ENCODE results near the gene KLHL21. TPM values are rescaled to one million over a fixed set of nuclear protein-coding genes. Genes with fewer than 3 reads are reported as not detected.
A peak's percentile ranks its signal among the peaks of the same experiment; 100 is the strongest.

Gene KLHL21
- total and polyA plus RNA-seq, 10 of the 15 experiments (the other 5 are each of a cell fraction or from before 2014, with no cell fraction given): 0.76 to 12.2 (median 5.2) TPM

DNA sequence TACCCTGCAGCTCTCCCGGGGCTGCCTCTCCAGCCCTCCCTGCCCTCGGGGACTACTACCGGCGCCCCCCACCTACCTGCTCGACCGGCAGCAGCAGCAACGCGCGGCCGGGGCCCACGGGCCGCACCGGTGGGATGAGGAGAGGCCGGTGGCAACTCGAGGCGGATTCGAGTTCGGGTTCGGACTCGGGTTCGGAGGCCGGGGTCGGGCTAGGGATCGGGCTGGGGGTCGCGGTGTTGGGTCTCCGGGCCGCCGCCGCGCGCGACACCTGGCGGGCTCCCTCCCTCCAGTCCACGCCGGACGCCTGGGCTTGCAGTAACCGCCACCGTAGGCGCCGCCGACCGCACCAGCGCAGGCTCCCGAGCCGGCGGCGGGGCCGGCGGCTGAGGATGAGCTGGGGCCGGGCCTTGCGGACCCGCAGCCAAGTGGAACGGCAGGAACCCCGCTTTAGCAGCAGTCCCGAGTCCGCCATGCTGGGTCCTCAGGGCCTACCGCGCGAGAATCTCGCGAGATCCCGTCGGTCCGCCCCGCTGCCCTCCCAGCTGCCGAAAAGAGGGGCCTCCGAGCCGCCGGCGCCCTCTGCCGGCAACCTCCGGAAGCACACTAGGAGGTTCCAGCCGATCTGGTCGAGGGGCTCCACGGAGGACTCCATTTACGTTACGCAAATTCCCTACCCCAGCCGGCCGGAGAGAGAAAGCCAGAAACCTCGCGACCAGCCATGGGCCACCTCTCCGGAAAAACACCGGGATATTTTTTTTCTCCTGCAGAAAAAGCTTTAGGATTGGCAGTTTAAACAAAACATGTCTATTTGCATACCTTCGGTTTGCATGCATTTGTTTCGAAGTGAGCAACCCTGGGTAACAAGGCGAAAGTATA is 48.4 kb downstream of the KLHL21 start, which contains the start of gene NOL9 (continued):
- TF ChIP-seq HDAC2 (IDR thresholded peaks at IDR 0.05): peak; percentile 38; the same call in 1 of the 2 replicates
- peak; percentile 99 for TF ChIP-seq CBFB (IDR thresholded peaks at IDR 0.05; ENCODE audit: low read depth)
- no peak for TF ChIP-seq NFYB (IDR thresholded peaks at IDR 0.05; ENCODE audit: insufficient read depth, low read depth, low read length)
- TF ChIP-seq, protein P1, sequence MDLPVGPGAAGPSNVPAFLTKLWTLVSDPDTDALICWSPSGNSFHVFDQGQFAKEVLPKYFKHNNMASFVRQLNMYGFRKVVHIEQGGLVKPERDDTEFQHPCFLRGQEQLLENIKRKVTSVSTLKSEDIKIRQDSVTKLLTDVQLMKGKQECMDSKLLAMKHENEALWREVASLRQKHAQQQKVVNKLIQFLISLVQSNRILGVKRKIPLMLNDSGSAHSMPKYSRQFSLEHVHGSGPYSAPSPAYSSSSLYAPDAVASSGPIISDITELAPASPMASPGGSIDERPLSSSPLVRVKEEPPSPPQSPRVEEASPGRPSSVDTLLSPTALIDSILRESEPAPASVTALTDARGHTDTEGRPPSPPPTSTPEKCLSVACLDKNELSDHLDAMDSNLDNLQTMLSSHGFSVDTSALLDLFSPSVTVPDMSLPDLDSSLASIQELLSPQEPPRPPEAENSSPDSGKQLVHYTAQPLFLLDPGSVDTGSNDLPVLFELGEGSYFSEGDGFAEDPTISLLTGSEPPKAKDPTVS (IDR thresholded peaks at IDR 0.05; ENCODE audit: low read depth, low read length): no peak
- TF ChIP-seq, protein P2, sequence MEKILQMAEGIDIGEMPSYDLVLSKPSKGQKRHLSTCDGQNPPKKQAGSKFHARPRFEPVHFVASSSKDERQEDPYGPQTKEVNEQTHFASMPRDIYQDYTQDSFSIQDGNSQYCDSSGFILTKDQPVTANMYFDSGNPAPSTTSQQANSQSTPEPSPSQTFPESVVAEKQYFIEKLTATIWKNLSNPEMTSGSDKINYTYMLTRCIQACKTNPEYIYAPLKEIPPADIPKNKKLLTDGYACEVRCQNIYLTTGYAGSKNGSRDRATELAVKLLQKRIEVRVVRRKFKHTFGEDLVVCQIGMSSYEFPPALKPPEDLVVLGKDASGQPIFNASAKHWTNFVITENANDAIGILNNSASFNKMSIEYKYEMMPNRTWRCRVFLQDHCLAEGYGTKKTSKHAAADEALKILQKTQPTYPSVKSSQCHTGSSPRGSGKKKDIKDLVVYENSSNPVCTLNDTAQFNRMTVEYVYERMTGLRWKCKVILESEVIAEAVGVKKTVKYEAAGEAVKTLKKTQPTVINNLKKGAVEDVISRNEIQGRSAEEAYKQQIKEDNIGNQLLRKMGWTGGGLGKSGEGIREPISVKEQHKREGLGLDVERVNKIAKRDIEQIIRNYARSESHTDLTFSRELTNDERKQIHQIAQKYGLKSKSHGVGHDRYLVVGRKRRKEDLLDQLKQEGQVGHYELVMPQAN (conservative IDR thresholded peaks at IDR 0.05): peak; percentile 88
- TF ChIP-seq ZBTB11 (CRISPR knock-in tag; IDR thresholded peaks at IDR 0.05): no peak
- peak; percentile 70; the same call in 1 of the 2 replicates for TF ChIP-seq TCF3 (IDR thresholded peaks at IDR 0.05; ENCODE audit: borderline replicate concordance, insufficient read depth, low read depth, low read length)
- peak; percentile 24; the same call in 1 of the 2 replicates for TF ChIP-seq STAT1 (conservative IDR thresholded peaks at IDR 0.05)
- no peak for TF ChIP-seq SUPT20H (IDR thresholded peaks at IDR 0.05; ENCODE audit: borderline replicate concordance, control insufficient read depth, low read depth, low read length)
- TF ChIP-seq MLLT1 (IDR thresholded peaks at IDR 0.05): no peak
- peak; percentile 74 for TF ChIP-seq NR2C1 (IDR thresholded peaks at IDR 0.05)
- TF ChIP-seq GATAD2B (conservative IDR thresholded peaks at IDR 0.05; ENCODE audit: low read depth): peak; percentile 96
- TF ChIP-seq POLR2AphosphoS2 (IDR thresholded peaks at IDR 0.05; ENCODE audit: low read depth, low read length): peak; percentile 49; the same call in 1 of the 2 replicates
- peak; percentile 56; the same call in 1 of the 2 replicates for TF ChIP-seq CREM (IDR thresholded peaks at IDR 0.05; ENCODE audit: low read depth)
- peak; percentile 87 to 96 (median 90) for TF ChIP-seq CTCF (IDR thresholded peaks at IDR 0.05 in 2 of 3, conservative IDR thresholded peaks at IDR 0.05 in 1 of 3; ENCODE audit: control insufficient read depth in 2 of 3, extremely low read depth in 1 of 3, insufficient read depth in 1 of 3, low read depth in 3 of 3, low read length in 3 of 3)

All from GM12878 (cell line).